GOT3 (cell line): ENCODE measurements around the gene DDX10.

Source experiments
- DNase-seq: peaks from one replicate; lab custom pipeline; 2025; ENCODE audit warnings: mixed read lengths; lab: John Stamatoyannopoulos, UW

Gene DDX10

DNA sequence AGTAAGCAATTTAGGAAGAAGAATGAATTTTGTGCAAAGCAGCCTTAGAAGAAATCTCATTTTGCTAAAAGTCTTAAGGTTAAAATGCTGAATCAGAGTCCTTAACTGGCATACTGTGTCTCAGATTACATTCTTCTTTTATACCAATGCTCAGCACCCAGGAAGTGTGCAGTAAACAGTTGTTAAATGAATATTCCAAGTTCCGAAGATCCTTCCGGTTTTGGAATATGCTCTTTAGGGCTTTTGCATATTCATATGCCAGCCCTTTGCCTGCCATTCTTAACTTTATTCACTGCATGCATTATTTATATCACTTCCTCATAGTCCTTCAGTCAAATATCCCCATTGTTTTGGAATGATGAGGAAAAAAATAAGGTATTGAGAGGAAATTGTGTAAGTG, 242.0 kb downstream of the DDX10 start:
- DNase-seq = no peak

DNA sequence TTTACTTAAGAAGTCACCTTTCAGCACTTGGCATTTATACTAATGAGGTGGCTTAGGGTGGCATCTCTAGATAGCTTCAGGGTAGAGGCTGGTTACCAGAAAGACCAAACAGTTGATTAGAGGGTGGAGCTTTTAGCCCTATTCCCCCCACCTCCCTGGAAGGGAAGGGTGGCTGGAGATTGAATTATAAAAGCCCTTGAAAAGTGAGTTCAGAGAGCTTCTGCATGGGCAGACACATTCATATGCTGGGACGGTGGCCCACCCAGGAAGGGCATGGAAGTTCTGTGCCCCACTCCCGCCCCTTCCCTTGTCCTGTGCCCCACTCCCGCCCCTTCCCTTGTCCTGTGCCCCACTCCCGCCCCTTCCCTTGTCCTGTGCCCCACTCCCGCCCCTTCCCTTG, 244.2 kb downstream of the DDX10 start:
- no peak for DNase-seq

DNA sequence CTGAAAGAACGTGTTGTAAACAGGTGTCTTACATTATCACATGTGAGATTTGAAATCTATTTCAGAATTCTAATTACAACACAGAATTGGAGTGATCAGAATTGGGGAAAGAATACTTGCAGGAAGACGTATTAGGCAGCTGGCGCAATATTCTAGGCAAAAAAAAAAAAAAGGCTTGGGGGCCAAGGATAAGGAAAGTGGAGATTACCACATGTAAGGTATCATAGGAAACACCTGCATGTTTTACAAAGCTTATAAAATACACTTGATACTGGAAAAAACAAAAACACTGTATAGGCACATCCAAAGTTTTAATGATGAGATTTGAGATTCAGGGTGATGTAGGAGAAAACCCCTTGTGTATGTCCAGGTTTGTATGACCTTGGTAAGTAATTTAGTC, 245.1 kb downstream of the DDX10 start:
- DNase-seq = no peak

DNA sequence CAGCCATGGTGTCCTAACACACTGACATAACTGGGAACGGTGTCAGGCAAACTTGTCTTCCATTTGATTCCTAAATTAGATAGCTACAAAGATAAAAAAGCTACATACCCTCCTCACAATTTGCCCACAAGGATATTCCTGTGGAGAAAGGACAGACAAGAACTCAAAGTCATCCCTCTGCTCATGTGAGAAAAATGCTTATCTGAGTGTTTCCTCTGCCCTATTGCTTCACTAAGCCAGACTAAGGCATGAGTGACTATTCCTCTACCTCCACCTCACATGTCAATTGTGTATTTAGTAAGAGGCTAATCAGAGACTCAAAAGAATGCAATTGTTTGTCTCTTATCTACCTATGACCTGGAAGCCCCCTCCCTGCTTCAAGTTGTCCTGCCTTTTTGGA, 247.7 kb downstream of the DDX10 start:
- DNase-seq = no peak

DNA sequence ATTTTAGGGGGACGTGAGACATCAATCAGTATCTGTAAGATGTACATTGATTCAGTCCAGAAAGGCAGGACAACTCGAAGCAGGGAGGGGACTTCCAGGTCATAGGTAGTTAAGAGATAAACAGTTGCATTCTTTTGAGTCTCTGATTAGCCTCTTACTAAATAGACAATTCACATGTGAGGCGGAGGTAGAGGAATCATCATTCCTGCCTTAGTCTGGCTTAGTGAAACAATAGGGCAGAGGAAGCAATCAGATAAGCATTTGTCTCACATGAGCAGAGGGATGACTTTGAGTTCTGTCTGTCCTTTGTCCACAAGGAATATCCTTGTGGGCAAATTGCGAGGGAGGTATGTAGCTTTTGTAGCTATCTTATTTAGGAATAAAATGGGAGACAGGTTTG, 248.3 kb downstream of the DDX10 start:
- no peak for DNase-seq

DNA sequence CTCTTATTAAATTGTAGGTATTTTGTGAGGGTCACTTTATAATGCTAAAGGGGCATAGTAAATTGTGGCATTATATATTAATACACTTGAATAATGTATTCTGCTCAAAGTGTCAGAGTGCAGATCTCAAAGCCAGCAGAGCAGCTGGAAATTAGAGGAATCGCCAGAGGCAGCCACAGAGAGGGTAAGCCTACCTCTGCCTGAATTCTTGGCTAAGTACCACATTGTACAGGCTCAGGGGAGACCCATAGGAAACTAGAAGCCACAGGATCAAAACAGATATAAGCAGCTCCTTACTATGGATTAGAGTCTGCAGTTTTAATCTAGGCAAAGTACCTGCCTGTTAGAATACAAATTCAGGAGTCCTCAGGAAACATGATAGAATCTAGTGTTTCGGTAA, 249.3 kb downstream of the DDX10 start:
- DNase-seq = no peak

DNA sequence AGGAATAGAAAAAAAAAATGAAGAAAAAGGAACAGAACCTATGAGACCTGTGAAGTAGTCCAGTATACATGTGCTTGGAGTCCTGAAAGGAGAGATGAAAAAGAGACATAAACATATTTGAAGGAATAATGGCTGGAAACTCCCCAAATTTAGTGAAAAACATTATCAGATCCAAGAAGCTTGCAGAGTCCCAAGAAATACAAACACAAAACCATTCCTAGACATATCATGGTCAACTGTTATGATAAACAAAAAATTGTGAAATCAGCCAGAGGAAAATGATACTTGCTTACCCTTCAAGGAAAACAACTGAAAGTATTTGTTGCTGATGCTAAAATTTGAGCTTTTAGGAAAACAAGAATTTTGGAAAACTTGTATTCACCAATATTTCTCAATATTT, 250.1 kb downstream of the DDX10 start:
- DNase-seq = no peak

DNA sequence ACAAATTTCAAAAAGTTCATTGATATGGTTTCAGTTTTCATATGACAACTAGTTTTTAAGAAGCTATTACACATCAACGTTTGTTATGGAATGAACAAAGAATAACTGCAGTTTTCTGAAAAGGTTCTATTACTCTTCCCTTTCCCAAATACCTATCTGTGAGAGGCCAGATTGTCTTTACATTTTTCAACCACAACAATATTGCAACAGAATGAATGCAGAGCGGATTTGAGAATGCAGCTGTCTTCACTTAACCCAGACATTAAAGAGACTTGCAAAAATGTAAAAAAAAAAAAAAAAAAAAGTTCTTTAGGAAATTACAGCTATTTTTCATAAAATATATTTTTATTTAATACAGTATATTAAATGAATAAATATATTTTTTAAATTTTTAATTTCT, 250.8 kb downstream of the DDX10 start:
- DNase-seq = no peak

DNA sequence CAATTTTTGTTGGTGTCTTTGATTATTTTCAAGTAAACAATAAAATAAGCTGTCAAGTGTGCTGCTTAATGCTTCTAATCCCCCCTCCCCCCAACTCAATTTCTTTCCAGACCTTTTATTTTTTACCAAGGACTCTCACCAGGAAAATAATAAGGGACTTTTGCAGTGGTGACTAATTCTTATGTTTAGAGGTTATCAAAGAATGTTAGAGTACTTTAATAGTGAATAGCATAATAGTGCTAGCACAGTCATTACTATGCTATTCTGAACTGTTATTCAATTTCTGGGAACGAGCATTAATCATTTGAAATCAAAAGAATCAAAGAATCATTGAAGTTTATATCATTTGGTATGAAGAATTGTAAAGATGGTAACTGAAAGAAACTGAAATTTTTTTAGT, 251.4 kb downstream of the DDX10 start:
- DNase-seq = no peak

DNA sequence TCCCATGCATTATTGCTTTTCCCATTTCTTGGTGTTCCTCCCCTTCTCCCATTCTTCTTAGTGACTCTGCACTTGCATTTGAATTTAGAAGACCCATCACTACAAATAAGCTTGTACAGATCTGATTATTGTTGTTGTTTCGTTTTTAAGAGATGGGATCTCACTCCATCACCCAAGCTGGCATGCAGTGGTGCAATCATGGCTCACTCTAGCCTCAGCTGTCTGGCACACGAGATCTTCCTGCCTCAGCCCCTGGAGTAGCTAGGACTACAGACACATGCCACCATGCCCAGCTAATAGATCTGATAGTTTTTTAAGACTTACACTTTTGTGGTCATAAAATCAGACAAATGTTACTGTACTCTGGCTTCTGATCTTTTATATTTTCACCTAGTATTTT, 252.1 kb downstream of the DDX10 start:
- no peak for DNase-seq

DNA sequence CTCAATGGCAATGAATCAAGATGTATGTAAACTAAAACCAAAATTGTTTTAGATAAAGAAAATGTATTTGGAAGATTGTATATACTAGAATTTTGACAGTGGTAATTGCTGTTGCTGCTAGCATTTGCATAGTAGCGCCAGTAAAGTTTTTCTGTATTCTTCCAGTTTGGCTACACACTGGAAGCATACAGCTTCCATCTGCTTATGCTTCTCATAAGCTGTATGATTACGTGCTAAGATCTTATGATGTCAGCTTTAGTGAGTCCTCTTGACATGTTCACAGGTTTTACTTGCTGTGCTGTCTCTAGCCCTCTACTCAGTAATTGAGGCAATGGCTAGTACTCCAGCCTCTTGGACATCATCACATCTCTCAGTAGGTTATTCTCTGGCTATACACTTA, 256.3 kb downstream of the DDX10 start:
- no peak for DNase-seq

DNA sequence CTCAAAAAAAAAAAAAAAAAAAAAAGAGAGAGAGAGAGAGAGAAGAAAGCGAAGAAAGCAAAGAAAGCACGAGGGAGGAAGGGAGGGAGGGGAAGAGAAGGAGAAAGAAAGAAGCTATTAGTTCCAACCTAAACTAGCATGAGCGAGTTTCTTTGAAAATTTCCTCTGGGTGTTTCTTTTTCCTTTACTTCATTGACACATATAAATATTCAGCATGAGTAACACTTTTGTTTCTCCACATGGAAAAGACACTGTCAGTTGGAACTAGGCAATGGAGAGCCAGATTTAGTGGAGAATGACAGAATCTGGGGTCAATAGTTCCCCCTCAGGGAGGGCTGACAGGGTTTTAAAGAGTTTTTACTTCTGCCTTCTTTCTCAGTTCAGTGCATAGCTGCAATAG, 257.4 kb downstream of the DDX10 start:
- no peak for DNase-seq

DNA sequence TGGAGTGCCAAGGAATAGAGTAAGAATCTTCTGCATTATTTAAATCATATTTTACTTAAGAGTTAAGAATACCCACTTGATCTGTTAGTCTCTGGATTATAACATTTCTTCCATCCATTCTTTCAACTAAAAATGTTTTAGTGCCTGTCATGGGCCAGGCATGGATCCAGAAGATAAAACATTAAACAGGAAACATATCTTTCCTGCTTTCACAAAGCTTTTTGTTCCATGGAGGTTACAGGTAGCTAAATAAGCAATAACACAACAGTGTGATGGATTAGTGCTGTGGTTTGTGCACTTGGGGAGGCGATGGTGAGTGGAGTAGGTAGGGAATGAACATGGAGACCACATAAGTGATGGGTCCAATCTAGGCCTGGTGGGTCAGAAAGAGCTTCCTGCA, 258.5 kb downstream of the DDX10 start:
- DNase-seq = no peak

DNA sequence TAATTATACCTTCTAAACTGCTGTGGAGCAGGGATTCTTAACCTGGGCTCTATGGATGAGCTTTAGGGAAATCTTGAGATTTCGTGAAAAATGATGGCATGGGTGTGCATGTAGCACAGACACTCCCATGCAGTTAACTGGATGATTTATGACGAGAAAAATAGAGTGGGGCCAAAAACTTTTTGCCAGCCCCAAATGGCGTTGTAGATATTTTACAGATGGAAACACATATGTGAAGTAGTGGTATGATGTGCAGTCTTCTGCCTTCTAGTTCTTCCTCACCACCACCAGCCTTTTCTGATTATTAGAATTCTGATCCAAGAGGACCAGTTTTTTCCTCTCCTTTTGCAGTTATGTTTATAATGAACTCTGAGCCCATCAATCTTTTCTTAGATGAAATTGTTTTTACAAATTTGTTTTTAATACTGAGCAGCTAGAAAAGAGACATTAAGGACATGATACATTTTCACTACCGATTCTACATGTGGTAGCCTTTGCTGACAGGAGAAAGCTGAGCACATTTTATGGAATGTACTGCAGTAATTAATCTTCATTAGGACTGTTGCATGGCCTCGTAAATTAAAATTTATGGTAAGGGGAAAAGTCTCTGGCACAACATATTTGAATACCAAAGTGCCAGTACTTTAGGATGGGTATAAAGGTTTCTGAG, 261.4 kb downstream of the DDX10 start:
- DNase-seq = no peak

DNA sequence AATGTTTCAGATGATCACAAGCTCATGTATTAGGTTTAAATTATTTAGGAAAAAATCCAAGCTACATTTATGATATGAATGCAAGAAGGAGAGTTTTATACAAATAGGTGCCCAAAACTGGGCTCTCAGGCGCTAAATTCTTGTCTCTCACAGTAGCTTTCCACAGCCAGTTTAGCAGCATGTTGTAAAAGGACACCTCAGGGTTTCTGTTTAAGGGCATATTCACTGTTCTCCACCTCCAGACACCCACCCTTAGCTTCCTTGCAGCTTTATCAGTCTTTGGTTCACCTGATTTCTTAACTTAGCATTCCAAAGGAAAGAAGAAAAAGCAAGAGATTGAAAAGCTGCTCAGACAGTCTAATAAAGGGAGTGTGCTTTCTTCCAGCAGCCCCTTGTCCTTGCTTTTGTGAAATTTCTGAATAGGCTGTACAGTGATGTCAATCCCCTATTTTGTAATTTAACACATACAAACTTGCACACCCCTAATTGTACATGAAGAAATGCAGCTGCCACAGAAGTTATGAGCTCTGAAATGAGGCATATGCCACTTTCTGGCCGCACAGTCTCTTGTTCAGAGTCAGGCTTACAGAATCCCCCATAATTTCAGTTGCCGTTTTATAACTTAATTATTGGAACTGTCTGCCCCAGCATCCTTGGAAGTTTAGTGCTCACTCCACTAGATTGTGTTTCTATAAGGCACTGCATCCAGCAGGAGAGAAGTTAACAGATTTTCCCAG, 262.1 kb downstream of the DDX10 start:
- DNase-seq = no peak

DNA sequence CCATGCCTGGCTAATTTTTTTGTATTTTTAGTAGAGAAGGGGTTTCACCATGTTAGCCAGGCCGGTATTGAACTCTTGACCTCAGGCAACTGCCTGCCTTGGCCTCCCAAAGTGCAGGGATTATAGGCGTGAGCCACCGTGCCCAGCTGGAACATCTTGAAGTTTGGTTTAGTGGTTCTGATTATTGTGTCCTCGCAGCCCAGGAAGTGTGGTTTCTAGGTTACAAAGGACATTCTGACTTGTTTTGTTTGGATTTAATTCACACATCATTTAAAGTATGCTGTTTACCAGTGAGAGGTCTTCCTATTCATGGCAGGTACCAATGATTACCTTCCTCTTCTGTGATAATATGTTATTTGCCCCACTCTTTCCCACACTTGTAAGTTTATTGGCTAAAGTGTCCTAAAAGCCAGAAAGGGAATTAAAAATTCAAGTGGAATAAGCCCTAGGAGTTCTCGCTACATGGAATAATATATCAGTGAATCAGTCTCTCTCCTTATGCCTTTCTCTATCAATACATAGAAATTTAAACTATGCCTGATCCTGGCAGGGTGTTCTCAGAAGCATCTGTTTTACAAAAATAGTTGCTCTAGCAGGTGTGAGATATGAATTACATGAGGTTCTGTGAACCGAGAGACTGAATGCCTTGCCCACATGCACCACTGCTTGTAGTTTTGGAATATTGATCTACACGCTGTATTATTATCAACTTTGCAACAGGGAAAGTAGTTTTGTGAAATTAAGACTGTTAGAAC, 263.1 kb downstream of the DDX10 start:
- no peak for DNase-seq

DNA sequence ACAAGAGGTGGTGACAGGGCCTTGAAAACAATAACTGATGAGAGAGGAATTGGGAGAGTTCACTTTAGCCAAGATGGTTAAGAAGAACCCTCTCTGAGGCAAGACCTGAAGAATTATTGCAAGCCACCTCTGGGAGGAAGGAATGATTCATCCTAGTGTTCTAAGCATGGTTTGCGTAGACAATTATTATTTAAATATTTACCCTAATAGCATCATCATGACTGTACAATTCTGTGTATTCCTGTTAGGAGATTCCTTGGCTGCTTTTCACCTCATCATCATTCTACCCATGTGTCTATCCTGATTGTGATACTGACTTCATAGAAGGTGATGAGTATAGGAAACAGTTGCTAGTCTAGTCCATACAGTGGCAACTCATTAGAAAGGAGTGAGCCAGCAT, 264.4 kb downstream of the DDX10 start:
- DNase-seq = no peak

DNA sequence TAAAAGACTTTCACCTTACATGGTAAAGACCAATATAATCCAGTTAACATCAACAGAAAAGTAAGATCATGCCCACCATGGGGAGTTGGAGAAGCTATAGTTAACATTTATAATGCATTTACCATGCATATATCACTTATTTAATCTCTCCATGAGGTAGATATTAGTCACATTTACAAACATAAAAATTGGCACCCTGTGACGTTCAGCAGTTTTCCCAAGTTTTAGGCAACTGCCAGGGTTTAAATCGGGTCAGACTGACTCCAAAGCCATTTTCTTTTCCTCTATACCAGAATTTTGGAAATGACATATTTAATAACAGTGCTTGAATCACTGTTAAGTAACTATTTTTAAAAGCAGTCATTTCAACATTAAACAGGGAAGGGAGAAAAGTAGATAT, 266.3 kb downstream of the DDX10 start:
- DNase-seq = no peak

DNA sequence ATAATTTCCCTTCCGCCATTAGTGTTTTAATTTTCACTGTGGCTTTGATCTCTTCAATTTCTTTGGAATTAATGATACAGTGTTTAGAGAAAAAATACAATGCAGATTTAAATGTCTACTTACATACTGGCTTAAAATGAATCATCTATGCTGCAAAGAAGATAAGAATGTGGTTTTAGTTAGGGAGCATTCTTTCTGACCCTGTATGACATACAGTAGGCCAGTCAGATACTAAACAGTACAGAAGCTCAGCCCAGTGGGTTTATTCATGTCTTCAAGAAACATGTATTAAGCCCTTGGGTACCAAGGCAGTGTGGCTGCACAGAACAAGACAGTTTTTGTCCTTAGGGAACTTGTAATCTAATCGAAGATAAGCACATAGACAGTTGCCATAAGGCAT, 268.8 kb downstream of the DDX10 start:
- no peak for DNase-seq

DNA sequence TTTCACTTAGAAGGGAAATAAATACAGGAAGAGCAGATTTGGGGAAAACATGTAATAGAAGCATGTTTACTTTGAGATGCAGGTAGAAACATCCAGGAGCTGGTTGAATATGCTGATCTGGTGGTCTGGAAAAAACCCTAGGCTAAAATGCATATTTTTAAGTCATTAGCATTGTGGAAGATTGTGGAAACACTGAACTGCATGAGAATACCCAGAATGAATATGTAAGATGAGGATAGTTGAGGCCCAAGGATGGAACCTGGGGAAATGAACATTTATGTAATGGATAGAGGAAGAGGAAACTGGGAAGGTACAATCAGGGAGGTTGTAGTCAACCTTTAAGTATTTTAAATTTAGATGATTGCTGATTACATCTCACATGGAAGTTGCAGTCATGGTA, 269.4 kb downstream of the DDX10 start:
- no peak for DNase-seq

DNA sequence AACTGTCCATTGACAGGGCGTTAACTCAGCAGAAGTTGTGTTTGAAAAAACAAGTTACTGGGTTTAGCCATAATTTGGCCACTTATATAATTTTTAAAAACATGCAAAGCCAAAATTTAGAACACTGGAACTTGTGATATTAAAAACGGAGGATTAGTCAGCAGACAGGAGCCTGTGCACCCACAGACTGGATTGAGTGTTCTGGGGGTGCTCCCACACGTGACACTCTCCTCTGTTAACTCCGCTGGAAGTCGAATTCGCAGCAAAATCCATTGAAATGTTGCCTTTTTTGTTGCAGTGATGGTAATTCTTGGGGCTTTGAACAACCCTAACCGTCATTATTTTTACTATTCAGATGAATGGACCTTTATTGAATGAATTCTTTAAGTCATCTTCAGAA, 269.8 kb downstream of the DDX10 start:
- no peak for DNase-seq

DNA sequence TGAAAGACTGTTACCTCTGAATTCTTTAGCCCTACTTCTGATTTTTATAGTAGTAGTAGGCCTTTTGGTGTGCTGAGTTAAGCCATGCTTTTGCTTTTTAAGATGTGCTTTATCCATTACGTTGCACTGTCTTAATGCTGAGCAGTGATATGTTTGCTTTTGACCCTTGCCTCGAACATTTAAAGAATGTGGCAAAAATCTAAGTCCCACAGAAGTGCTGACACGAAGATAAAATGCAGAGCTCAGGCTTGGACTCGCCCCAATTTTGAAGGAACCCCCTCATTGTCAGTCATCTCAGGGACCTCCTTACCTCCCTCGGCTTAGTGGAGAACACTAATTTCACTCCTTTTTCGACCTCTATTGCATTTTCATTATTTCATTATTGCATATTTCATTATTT, 272.9 kb downstream of the DDX10 start:
- no peak for DNase-seq

DNA sequence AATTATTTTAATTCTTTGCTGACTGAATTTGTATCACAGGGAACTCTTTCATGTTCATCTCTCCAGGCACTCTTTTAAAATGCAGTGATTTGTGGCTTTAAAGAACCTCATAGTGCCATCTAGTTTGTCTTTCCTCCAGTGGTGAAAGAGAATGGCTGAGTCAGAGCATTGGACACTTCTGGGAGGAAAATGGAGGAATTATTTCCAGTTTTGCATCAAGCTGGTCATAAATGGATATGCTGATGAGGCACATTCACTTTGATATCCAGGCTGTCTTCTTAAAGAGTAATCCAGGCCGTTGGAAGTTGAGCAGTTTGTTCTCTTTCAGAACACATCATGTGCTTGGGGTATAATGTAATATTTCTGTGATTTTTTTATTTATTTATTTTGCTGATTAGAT, 273.7 kb downstream of the DDX10 start:
- no peak for DNase-seq
